COLO668 (cell line): ENCODE results near the gene PGAP1.
"Not testable (repeated sequence)": the region's sequence is repeated elsewhere in the genome, so short reads cannot be mapped to it uniquely, and the experiment has no call there.

Source experiments
- DNase-seq: peaks from one replicate; lab custom pipeline; 2025; ENCODE audit not compliant: unreplicated experiment; lab: John Stamatoyannopoulos, UW

PGAP1 gene

DNA sequence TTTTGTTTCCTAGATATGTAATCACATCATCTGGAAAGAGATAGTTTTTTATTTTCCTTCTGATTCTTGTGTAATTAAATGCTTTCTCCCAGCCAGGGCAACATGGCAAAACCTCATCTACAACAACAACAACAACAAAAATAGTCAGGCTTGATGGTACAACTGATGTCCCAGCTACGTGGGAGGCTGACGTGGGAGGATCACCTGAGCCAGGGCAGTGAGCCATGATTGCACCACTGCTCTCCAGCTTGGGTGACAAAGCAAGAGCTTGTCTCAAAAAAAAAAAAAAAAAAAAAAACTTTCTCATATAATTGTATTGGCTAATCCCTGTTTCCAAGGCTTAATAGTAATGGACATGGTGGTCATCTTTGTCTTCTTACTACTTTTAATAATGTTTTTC lies 26.4 kb upstream of the PGAP1 start:
- DNase-seq = no peak

DNA sequence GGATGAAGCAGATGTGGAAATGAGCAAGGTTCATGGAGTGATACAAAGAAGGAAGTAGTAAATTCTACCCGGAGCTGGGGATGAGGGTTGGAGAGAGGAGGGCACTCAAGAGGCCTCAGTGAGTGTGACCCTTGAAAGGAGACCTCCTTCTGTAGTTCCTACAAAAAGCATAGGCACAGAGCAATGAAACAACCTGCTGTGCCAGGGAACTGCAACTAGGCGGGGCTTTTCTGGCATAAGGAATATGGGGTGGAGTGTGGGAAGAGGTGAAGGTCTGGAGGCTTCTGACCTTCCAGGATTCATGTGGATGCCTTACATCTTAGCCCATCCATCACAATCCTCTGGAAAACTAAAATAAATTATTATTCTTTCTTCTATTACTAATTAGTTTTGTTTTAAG lies 25.5 kb upstream of the PGAP1 start:
- DNase-seq = no peak

DNA sequence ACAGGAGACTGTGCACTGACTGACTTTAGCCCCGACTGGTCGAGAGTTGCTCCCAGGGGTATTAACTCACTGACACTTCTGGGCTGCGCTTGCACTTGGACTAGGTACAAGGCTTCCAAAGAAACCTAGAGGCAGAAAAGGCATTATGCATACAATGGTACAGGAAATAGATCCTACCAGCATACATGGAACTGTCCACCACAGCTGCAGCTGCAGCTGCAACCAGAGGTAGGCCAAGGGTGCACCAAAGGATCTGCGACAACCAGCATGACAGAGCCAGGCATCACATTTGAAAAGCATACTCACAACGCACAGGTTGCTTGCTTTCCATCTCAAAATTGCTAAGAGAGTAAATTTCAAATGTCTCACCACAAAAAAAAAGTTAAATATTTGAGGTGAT lies 22.6 kb upstream of the PGAP1 start:
- no peak for DNase-seq

DNA sequence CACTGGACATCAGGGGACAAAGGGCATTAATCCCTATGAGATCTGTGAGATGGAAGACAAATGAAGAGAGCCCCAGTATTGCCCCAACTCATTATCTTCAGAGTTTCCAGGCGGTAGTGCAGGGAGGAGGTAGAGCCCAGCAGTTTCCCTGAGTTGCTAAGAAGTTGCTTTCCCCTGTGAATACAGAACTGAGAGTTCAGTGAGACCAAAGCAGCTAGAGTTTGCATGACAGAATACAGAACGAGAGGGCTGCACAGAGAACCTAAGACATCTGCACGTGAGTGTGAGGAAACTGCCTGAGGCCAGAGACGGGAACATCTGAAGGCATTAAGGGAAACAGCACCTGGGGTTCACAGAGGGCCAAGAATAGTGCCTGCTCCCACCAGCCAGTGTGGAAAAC lies 18.1 kb upstream of the PGAP1 start:
- no peak for DNase-seq

DNA sequence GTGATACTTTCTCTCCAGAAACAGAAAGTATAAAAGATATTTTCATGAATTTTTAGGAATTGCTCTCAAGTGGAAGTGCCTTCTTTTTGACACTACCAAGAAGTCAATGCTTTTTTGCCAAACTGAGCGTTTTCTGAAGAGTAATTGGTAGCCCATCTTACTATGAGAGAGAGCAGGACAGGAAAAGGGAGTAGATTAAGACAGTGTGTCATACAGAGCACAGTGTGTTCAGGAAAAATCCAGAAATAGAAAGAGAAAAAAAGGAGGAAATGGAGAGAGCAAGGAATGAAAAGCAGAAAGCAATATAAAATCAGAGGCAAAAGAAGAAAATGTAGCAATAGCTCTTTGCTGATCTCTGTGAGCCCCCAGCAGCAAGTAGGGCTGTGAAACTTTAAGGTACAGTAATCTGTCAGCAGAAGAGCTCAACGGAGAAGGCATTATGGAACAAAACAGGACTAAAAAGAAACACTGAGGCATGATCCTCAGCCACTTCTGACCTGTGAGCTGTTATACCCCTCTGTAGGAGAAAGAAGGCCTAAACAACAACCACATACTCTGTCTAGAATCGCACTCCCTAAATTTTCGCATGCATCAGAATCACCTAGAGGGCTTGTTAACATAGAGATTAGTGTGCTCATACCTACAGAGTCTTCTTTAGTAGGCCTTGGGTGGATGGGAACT lies 15.0 kb upstream of the PGAP1 start:
- DNase-seq = no peak

DNA sequence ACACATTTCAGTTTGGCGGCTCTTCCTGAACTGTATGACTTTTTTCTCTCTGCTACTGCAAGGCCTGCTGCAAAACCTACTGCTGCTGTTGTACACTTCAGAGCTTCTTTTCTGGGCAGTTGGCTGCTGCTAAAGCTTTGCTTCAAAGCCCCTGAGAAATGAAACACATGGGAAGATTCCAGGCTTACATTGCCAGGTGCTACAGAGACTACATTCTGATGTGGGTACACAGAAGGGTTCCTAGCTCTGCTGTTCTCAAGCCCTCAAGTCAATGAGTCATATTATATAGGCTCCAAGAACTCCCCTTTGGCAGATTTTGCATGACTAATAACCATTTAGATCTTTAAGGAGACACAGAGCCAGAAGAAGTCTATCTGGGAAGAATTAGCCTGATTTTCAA lies 12.9 kb upstream of the PGAP1 start:
- DNase-seq = no peak

DNA sequence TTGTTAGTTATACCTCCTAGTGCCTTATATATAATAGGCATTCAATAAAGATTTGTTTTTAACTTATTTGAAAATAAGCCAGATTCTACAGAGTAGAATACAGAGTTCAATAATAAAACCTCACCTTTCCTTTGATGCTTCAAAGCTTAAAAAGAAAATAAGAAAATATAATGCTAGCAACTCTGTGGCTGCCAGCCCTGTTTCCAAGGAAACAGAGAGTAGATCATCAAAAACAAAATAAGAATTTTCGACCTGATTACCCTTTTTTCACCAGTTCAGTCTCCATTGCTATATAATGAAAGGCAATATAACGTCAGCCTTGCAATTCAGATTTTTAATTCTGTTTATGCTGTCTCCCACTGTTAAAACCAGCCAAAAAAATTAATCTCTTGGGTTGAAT lies 8.9 kb upstream of the PGAP1 start:
- no peak for DNase-seq

DNA sequence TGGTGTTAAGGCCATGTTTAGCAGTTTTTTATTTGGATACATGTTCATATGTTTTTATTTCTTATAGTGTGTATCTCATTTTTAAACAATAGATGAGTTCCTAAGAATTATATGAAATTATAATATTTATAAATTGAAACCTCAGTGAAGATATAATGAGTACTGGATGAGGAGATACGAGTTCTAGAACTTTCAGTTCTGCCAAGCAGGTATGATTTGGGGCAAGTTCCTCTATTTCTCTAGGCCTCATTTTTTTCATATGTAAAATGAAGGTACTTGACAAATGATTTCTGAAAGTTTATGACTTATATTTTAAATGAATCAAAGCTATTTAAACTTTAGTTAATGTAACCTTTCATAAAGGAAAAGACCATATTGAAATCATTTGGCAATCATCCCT lies 8.2 kb upstream of the PGAP1 start:
- DNase-seq = no peak

DNA sequence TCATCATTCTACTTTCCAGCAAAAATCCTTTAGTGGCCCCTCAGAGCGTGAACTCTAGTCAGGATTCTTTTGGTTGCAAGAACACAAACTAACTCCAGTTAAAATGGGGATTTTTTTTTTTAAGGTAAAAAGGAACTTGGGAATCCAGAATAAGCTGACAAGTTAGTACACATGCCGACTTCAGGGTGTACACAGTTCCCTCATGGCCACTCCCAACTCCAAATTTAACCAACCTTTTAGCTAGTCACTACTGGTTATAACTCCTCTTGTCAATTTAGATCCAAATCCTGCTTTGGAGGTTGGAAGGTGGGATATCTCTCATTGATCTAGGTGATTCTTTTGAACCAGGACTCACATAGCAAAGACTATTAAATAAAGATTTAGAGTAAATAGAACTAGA lies 5.0 kb upstream of the PGAP1 start:
- DNase-seq = no peak

DNA sequence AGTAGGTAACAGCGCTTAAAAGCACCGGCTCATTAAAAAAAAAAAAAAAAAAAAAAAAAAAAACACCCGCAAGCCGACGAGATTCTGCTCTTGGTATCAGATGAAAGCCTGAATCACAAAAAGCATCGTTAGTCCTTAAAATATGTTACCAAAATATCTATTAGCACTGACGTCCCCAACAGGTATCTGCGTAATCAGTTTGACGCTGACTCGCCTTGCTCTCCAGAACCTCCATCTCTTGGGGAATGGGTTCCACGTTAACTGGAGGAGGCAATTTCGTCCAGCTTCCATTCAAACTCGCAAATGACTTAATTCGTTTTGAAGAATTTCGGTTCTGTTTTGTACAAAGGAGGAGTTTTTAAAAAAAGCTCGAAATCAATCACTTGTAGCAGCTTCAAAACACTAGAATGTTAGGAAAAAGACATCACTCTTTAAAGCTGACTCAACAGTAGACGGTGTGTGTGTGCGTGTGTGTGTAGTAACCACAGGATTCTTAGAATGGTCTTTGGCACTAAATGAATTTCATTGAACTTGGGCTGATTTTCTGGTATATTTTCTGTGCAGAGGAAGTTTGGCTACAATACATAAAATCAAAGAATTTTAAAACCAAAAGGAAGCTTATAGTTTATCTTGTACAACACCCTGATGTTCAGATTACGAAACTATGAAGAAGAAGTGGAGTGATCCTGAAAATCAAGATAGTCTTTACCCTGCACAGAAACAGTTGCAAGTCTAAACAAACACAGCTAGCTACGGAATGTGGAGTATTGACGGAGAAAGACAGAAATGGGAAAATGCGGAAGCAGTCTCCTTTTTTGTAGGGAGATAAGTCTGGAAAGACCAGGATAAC lies 1.1 kb upstream of the PGAP1 start:
- no peak for DNase-seq

DNA sequence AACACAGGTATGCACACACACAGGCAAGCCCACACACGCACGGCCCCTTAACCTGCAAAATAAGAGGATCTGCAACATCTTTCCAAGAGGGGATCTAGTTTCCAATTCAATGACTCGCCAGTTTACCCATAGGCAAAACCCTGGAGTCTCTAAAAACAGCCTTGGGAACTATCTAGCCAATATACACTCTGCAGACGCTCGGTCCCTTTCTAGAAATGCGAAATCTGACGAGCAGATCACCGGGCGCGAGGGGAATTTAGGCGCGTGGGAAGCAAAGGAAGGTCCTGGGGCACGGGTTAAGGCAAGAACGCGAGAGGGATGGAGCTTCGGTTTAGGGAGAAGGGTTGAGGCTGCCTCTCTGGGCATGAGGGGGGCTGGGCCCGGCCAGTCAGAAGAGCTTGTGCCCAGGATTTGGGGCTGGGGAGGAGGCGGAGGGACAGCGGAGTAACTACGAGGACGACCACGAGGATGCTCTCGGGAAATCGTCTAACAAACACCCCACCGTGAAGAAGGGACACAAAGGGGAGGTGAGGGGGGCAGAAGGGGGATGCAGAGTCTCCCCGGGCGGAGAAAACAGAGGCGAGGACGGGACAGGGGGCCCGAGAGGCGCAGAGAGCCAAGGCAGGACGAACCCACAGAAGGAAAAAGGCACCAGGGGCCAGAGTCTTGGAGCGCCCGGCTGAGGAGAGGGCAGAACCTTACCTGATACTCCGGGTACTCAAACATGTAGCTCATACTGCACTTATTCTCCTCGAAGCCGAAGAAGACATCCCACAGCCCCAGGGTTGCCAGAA lies 542 bp downstream of the PGAP1 start:
- DNase-seq = peak; percentile 53

DNA sequence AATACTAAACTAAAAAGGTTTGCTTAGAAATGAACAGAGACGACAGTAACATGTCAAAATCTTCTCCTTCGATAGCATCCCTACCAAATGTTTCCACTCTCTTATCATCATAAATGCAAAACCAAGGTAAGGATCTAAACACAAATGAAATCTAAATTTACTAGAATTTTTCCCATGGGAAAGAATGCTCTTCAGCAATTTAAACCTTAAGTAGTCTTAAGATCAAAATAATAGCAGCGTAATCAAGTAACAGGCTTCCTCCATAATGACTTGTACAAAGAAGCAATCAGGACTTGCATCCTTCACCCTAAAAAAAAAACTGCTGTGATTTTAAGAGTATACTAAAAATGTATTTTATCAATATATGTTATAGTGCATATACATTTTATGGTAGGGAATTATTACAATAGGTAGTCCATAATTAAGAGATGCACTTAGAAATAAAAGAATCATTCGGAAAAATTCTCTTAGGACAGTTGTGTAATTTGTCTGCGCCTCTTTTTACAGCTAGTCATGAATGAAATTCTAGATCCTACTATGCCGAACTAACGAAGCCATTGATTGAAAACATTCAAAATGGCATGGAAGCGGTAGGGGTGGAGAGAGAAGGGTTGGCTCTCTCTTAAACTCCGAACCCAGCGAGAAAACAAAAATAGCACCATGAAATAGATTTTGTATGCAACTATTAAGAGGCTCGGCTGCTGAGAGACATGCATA lies 1.3 kb downstream of the PGAP1 start:
- DNase-seq = no peak

DNA sequence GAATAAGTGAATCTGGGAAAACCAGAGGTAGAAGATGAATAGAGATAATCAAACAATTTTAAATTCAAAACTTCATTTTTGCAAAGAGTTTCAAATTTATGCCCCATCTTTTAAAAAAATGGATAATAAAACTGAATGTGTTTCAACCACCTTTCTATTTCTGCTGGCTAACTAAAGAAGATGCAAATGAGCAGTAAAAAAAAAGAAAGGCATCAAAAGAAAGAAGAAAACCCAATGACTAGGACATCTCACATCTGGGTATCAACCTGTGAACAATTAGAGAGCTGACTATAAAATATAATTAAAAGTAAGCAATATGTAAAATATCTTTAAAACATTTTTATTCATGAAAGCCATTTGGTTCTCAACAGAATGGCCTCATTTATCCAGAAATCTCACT lies 2.5 kb downstream of the PGAP1 start:
- no peak for DNase-seq

DNA sequence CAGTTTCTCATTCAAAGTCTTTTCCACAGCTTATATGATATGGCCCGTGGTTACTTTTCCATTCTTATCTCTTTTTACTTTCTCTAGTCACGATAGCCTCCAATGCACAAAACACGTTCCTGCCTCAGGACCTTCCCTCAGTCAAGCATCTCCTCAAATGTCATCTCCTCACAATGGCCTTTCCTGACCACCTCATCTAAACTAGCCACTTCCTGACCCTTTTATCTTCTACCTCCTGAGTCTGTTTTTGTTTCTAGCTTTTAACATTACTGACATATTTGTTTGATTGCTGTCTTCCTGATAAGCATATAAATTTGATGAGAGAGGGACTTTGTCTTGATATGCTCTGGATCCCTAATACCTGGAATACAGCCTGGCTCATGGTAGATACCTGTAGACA lies 7.6 kb downstream of the PGAP1 start:
- DNase-seq = no peak

DNA sequence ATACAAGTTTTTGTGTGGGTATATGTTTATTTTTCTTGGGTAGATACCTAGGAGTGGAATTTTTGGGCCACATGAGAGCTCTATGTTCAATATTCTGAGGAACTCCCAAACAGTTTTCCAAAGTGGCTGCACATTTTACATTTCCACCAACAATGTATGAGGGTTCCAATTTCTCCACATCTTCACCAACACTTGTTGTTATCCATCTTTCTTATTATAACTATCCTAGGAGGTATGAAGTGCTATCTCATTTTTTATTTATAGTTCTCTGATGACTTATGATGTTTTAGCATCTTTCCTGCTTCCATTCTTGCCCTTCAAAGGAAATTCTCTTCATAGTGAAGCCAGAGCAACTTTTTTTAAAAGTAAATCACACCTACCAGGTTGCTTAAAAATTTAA lies 8.7 kb downstream of the PGAP1 start:
- DNase-seq = no peak

DNA sequence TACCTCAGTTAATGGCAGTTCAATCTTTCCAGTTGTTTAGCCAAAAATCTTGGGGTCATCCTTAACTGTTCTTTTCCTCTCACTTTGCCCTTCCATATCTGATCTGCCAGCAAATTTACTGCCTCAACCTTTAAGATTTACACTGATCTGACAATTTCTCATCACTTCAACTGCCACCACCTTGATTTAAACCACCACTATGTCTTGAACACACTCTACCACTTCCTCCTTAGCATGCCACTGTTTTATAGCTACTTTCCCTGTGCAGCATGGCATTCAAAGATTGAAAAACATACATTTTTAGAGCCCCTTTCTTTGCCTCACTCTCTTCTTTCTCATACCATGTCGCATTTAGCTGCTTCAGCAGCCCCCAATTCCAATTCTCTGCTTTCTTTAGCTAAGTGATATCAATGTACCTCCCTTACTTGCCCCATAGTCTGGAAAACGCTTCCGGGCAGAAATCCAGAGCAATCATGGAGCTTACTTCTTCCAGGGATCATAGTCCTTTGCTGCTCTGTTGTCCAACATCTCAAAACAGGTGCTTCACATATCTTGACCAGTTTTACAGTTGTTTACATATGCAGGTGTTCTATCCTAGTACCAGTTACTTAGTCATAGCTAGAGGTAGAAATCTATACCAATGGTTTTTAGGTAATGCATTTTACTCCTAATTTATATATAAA lies 10.9 kb downstream of the PGAP1 start:
- no peak for DNase-seq

DNA sequence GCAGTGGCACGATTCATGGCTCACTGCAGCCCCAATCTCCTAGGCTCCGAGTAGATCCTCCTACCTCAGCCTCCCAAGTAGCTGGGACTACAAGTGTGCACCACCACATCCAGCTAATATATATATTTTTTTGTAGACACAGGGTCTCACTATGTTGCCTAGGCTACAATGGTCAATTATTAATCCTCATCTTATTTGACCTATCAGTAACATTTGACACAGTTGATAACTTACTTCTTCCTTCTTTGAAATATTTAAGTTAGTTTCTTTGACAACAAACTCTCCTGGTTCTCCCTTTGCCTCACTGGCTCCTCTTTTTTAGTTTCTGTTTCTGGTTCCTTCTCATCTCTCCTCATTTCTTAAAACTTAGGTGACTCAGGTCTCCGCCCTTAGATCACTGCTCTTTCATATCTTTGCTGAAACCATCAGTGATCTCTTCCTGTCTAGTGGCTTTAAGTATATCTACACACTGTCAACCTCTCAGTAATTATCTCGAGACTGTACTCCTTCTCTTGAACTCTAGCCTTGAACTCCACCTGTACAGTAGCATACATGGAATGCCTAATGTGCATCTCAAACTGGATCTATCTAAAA lies 11.5 kb downstream of the PGAP1 start:
- no peak for DNase-seq

DNA sequence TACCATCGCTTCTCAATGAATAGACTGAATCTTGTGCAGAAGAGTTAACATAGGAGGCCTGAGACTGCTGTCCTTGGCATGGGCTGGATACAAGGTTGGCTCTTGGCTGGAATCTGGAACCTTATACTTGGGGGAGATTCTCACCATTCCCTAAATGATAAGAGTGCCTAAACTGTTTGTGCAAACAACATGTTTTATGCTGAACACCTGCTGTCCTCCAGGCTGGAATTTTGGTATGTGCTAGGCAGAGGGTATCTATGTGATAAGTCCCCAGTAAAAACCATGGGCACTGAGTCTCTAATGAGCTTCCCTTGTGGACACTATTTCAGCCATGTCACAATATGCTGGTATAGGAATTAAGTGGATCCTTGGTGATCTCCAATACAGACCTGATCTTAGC lies 12.8 kb downstream of the PGAP1 start:
- DNase-seq = no peak

DNA sequence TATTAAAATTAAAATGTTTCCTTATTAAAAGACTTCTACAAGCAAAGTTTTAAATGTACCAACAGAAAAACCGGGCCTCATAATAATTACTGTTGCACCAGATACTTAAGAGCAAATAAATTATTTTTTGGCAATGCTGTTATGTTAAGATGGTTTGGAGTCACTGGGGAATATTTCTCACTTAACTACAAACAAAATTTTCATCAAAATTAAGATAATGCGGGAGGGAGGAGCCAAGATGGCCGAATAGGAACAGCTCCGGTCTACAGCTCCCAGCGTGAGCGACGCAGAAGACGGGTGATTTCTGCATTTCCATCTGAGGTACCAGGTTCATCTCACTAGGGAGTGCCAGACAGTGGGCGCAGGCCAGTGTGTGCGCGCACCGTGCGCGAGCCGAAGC lies 21.1 kb downstream of the PGAP1 start:
- not testable (repeated sequence) for DNase-seq

DNA sequence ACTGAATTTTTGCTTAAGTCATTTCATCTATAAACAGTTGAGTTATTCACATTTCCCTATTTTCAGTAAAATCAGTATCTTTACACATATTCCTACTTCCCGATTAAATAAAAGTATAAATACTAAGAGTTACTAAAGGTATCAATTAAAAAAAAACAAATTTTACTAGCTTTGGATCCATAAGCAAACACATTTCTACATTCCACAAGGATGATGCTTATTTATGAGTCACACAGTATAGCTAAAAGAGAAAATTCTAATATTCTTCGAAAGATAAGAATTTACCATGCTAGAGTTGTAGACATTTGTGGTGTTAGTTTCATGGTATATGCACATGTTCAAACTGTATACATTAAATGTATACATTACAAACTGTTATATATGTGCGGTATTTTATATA lies 23.7 kb downstream of the PGAP1 start:
- DNase-seq = no peak
